Effector CD8-positive, alpha-beta T cell (primary cell): ENCODE results near the gene HYOU1.
"Not testable (repeated sequence)": the region's sequence is repeated elsewhere in the genome, so short reads cannot be mapped to it uniquely, and the experiment has no call there.

Source experiments
- DNase-seq: peaks from one replicate; lab custom pipeline; 2025; lab: John Stamatoyannopoulos, UW

The HYOU1 gene

DNA sequence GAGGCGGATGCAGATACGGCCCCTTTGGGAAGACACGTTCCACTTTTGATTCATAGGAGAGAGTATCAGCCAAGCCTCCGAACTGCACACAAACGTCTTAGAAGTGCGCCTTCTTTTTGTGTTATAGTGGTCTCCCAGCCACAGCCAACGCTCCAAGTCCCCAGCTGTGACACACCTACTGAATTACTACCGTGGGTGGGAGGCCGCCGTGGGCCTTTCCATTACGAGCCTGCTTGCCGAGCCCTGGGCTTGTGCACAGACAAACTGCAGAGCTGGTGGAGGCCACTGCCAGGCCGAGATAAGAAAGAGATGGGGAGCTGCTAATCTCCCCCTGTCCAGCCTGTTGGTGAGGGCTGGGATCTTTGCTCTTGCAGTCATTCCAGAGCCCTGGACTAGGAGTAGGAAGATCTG is 28.4 kb upstream of the HYOU1 start:
- no peak for DNase-seq

DNA sequence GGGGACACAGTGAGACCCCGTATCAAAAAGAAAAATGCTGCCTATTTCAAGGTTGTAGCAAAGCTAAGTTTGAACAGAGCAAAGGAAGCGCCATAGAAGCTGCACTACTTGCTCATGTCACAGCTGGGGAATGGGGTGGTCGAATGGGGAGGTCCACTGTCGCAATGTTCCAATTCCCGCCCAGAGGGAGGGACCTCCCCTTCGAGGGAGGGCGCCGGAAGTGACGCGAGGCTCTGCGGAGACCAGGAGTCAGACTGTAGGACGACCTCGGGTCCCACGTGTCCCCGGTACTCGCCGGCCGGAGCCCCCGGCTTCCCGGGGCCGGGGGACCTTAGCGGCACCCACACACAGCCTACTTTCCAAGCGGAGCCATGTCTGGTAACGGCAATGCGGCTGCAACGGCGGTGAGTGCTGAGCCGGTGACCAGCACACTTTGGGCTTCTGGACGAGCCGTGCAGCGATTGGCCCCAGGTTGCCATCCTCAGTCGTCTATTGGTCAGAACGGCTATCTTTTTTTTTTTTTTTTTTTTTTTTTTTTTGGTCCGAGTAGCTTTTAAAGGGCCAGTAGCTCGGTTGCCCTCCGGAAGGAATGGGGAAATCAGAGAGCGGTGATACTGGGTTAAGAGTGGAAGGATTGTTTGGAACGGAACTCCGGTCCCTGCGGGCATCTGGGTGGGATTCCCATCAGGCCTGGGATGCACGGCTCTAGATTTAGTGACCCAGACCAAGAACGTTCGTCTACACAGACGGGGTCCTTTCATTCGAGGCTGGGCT is 27.8 kb upstream of the HYOU1 start, which contains the start of gene HMBS:
Gene HMBS, plus strand, starts transcription at position 219 of the 774 bp plus-strand sequence. Its CDS starts 153 bp downstream, at position 372.
- DNase-seq, result peak; percentile 83

DNA sequence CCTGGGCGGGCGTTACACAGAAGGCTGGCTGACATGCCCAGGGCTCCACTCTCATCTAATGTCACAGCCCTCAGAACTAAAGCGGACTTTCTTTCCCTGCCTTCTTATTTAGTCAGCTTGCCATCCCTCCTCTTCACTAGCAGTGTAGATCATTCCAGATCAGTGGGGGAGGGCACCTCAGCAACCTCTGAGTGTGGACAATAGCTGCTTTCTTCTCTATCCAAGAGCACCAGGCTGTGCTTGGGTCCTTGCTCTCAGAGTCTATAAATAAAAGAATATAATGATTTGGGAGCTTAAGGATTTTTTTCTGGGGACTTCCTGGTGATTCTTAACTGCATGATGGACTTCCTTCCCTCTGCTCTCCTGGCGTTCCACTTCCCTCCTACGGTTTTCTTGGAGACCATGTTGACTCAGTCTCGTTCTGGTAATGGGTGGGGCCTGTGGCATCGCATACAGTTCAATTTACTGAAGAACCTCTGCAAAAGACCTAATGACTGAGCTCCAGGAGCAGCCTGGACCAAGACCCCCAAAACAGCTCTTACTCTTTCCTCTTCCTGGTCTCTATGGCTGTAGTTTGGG is 24.8 kb upstream of the HYOU1 start:
- DNase-seq, result no peak

DNA sequence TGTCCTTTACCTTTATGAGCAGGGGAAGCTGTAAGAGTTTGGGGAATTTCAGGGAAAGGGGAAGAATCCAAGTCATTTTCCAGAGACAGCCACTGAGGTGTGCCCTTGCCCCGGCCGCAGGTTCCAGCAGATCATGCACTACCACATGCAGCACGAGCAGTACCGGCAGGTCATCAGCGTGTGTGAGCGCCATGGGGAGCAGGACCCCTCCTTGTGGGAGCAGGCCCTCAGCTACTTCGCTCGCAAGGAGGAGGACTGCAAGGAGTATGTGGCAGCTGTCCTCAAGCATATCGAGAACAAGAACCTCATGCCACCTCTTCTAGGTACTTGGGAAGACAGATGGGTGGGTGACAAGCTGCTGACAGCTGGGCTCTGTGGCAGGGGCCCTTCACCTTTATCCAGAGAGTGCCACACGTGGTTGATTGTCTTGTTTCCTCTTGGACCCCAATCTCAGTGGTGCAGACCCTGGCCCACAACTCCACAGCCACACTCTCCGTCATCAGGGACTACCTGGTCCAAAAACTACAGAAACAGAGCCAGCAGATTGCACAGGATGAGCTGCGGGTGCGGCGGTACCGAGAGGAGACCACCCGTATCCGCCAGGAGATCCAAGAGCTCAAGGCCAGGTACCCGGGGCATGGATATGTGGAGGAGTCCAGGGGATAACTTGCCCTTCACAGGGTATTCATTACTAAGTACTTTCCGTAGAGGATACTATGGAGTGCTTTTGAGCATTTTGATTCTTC is 21.8 kb upstream of the HYOU1 start:
- DNase-seq, result no peak

DNA sequence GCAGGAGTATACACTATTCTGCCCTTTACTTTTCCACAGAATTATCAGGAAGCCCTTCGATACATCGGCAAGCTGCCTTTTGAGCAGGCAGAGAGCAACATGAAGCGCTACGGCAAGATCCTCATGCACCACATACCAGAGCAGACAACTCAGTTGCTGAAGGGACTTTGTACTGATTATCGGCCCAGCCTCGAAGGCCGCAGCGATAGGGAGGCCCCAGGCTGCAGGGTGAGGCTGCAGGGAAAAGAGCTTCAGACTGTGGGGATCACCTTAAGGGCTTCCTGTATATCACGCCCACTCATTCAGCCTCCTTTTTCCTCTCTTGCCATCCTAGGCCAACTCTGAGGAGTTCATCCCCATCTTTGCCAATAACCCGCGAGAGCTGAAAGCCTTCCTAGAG is 20.8 kb upstream of the HYOU1 start:
- no peak for DNase-seq

DNA sequence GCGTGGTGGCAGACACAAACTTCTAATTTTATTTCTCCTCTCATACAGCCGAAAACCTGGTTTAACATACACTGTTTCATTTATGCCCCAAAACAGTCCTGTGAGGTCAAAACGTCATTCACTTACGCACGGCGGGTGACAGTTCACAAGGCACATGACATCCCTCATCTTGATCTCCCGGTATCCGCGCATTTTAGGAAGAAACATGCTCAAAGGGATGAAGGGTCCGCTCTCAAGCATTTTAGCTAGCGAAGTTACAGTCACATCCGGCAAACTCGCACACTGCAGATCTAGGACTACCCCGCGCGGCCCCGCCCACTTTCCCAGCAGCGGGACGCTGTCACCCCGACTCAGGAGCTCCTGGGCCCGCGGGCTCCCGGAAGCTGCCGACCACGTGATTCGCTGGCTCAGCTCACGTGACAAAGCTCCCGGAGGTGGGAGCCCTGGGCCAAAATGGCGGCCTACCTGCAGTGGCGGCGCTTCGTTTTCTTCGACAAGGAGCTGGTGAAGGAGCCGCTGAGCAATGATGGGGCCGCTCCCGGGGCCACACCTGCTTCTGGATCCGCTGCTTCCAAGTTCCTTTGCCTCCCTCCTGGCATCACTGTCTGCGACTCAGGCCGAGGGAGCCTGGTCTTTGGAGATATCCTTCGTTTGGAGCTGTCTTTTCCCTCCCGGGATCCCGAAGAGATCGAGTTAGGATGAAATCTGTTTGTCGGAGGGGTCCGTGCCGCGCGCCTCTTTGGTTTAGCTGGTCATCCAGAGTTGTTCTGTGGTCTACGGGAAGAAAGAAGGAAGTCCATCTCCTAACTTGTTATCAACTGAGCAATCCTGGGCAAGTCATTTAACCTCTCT is 10.6 kb upstream of the HYOU1 start, which contains the start of gene VPS11:
Gene VPS11, plus strand, starts transcription at position 448 of the 852 bp plus-strand sequence. Its CDS starts 6 bp downstream, at position 454.
- DNase-seq, result peak; percentile 95

DNA sequence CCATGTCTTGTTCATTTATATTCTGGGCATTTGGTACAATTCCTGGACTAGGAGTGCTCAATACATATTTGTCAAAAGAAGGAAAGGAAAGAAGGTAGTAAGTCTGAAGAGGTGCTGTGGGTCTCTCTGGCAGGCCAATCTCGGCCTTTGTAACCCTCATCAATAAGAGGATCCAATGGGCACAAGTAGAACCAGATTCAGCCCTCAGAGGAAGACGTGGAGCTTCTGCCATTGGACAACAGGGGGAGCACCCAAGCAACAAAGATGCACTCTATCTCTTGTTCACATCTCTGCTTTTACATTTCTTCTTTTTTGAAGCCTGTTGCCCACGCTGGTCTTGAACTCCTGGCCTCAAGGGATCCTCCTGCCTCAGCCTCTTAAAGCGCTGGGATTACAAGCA is 8.4 kb upstream of the HYOU1 start:
- peak; percentile 4 for DNase-seq

DNA sequence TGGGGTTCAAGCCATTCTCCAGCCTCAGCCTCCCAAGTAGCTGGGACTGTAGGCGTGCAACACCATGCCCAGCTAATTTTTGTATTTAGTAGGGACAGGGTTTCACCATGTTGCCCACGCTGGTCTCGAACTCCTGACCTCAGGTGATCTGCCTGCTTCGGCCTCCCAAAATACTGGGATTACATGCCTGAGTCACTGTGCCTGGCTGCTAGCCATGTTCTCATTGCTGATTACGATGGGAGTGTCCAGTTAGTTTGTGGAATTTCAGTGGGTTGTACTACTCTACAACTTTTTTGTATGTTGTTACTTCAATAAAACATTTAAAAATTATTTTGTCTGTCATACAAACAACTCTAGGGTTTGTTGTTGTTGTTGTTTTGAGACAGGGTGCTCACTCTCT is 5.8 kb upstream of the HYOU1 start:
- DNase-seq, result no peak

DNA sequence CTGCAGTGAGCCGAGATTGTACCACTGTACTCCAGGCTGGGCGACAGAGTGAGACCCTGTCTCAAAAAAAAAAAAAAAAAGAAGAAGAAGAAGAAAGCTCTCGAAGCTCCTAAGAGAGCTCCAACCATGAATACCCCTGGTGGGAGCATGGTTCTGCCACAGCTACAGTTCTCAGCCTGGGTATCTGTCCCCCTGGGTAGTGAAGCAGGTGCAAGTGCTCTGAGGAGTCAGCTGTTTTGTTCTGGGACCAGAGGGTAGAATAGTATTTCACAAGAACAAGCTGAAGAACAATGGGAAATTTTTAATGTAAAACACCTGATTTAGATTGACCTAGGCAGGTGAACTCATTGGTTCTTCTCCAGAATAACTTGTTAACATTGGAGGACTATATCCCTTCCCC is 4.3 kb upstream of the HYOU1 start:
- DNase-seq, result no peak

DNA sequence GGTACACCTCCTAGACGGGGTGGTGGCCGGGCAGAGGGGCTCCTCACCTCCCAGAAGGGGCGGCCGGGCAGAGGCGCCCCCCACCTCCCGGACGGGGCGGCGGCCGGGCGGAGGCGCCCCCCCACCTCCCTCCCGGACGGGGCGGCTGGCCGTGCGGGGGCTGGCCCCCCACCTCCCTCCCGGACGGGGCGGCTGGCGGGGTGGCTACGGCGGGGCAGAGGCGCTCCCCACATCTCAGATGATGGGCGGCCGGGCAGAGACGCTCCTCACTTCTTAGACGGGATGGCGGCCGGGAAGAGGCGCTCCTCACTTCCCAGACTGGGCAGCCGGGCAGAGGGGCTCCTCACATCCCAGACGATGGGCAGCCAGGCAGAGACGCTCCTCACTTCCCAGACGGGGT is 2.1 kb upstream of the HYOU1 start:
- not testable (repeated sequence) for DNase-seq

DNA sequence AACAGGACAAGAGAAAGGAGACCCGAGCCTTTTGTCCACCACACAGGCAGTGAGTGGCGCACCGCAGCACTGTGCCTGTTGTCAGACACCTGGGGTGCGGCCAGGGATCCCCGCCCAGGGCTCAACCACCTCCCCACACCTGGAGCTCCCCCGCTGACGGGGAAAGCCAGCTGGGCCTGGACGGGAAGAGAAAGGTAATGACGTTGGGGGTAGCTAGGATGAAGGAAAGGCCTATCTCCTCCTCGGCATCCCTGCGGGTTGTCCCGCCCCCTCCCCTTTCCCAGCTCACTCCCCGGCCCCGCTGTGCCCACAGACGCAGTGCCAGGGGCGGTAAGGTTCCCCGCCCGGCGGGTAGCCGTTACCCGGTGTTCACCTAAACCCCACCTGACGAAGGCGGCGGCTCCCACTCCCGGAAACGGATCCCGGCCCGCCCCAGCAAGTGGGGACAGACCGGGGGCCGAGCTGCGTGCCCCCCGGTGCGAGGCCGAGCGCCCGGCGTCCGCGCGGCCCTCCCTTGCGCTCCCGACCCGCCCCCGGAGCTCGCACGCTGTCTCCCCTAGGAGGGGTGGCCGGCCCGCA is 495 bp downstream of the HYOU1 start:
- peak; percentile 30 for DNase-seq

DNA sequence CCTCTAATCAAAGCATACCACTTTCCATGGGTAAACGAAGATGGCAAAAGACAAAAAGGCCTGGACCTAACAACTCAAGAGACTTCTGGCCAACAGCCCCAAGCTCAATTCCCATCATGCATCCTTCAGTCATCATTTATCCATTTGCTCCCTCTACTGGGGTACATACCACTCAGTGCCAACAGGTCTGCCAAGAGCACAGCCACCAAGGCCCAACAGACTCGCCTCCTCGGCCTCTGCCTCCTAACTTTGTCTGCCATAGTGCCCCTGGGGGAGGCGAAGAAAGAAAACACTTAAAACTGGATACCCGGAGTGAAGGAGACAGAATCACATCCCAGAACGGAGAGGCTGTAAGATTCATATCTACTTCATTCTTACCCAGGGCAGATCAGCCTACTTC is 1.1 kb downstream of the HYOU1 start:
- DNase-seq, result no peak

DNA sequence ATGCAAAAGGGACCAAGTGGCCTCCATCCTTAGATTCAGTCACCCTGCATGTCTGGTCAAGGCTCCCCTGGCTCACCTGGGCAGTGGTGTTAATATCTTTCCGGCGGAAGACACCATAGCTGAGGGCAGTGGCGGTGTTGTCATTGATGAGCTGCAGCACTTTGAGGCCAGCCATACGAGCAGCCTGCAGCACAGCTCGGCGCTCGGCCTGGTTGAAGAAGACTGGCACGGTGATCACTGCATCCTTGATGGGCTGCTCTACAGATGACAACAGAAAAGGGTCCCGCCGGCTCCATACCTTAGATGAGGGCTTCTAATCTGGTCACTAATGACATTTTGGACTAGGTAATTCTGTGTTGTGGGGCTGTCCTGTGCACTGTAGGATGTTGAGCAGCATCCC is 2.6 kb downstream of the HYOU1 start:
- DNase-seq, result no peak

DNA sequence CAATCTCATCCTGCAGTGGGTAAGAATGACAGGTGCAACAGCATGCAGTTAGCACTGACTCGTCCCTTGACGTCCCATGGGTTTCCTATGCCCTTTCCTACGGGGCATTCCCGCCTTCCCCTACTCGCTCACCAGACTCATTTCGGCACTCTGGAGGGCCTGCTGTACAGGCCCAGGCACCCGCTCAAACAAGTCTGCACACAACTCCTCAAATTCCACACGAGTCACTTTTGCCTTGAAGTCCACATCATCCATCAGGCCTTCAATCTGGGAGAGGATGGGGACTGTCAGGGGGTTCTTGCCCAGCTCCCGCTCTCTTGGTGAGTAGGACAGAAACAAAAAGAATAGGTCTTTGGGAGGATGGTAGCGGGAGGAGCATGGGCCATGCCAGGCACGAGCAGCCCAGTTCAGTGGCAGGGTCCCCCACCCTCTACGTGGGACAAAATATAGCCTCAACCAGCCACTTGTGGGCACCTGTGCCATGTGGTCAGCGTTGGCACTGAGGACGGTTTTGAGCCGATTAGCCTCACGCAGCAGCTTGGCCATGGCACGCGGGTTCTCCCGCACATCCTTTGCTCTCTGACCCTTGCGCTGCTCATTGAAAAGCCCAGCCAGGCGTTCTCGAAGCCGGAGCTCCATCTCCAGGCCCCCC is 4.7 kb downstream of the HYOU1 start:
- no peak for DNase-seq

DNA sequence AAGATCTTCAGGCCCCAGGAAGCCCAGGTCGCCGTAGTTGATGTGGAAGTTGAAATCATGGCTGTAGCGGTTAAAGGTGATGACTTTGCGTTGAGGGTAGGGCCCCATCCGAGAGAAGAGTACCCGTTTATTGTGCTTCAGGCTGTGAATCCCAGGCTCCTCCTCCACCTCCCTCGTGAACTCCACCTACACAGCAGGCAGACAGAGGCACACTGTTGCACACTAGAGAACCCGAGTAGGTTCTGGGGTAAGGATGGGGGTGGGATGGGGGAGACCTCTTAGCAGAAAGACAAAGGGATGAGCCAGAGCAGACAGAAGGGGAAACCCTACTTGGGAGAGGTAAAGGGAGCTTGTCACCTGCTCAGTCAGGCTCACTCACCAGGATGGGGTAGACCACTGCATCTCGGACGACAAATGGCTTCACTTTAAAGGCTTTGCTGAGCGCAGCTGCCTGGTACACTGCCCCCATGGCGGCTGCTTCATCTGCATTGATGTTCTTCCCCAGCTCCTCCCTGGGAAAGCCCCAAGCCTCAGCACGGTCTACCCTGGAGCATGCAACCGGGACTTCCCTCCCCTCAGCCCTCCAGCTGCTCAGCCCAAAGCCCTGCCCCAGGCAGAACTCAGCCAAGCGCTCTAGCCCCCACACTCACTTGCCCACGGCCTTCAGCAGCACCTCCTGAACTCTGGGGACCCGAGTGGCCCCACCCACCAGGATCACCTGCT is 5.4 kb downstream of the HYOU1 start:
- DNase-seq, result no peak

DNA sequence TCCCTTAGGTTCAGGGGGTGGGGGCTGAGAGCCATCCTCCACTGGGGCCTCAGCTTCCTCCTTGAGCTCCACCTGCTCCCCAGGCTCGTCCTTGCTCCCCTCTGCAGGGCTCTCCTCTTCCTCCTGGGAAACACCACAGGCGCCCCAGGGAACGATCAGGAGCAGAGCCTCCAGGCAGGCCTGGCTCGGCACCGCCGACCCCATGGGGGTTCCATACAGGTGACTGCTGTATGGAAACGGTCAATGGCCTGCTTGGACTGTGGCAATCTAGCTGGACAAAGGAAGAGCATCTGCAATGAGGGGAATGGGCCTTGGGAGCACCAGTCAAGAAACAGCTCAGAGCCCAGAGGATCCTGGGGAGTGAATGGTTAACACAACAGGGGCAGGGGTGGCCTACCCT is 7.9 kb downstream of the HYOU1 start:
- no peak for DNase-seq

DNA sequence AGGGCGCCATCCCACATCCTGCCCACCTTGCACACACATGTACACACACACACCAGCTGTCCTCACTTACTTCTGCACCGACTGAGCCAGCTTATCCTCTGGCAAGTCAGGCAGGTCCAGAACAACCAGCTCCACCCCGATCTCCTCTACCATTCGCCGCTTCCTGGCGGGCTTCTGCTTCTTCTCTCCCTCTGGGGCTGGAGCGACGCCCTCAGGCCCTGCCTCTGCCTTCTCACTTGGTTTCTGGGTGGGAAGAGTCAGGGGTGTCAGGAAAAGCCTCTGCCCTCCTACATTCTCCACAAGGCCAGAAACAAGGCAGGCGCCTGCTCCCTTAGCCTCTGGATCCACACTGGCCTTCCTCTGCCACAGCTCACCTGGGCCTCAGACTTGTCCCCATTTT is 8.4 kb downstream of the HYOU1 start:
- no peak for DNase-seq

DNA sequence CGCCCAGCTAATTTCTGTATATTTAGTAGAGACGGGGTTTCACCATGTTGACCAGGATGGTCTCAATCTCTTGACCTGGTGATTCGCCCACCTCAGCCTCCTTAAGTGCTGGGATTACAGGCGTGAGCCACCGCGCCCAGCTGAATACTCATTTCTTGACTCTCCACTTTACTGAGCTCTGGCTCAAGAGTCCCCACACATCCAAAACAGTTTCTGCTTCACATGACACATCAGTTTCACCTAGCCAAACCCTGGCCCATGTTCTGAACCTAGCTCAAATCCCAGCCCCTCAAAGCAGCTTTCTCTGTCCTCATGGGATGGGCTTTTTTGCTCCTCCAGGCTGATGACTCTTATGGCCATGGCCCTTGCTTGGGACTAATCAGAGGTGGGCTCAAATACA is 9.8 kb downstream of the HYOU1 start:
- no peak for DNase-seq

DNA sequence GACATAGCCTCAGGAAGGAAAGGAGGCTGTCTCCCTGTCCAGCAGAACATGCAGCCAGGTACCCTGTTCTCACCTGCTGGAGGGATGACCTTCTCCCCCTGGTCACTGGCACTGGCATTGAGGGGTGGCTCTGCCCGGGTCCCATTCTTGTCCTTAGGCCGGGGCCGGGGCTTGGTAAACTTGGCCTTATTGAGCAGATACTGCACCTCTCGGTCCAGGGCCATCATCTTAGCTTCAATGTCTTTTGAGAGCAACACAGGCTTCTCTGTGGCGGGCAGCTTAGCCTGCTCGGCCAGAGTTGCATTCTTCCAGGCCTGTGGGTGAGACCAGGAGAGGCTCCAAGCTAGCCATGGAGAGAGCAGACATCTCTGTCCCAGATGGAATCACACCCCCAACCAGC is 10.5 kb downstream of the HYOU1 start:
- DNase-seq, result no peak

DNA sequence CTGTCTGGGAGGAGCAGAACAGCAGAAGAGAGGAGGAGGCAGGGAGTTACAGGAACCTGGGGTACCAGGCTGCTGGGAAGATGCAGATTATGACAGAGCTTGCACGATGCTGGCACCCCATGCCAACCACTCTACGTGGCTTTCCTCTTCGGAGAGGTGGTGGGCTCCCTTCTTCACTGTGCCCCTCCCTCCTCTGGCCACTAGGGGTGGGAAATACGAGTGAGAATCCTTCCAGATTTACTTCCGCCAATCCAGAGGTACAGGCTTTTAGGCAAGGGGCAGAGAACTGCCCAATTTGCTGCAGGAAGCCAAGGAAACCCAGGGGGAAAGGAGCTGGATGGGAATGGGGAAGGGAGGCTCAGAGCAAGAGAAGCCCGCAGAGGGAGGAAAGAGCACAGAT is 12.3 kb downstream of the HYOU1 start:
- no peak for DNase-seq
